ENCODE measurements around the gene ZG16B.

Gene ZG16B

GRCh38 chr16:2845116-2845515 lies 15.0 kb downstream of the ZG16B start:
- no peak for DNase-seq (ENCODE audit: low read depth)

GRCh38 chr16:2846511-2847310 lies 16.6 kb downstream of the ZG16B start:
- DNase-seq (ENCODE audit: low read depth), result no peak

- no peak for DNase-seq (ENCODE audit: low read depth)
Observed at GRCh38 chr16:2848933-2849725, 19.0 kb downstream of the ZG16B start.

- no peak for DNase-seq (ENCODE audit: low read depth)
Observed at GRCh38 chr16:2852003-2852730, 22.1 kb downstream of the ZG16B start.

GRCh38 chr16:2852731-2853507 lies 22.8 kb downstream of the ZG16B start:
- no peak for DNase-seq (ENCODE audit: low read depth)

GRCh38 chr16:2853531-2854073 lies 23.5 kb downstream of the ZG16B start:
- DNase-seq (ENCODE audit: low read depth), result no peak

- DNase-seq (ENCODE audit: low read depth), result no peak
Observed at GRCh38 chr16:2854700-2855309, 24.7 kb downstream of the ZG16B start.

- DNase-seq (ENCODE audit: low read depth), result no peak
Observed at GRCh38 chr16:2855536-2855935, 25.4 kb downstream of the ZG16B start.

GRCh38 chr16:2856061-2856670 lies 26.1 kb downstream of the ZG16B start:
- no peak for DNase-seq (ENCODE audit: low read depth)

GRCh38 chr16:2856686-2857450 lies 26.8 kb downstream of the ZG16B start:
- no peak for DNase-seq (ENCODE audit: low read depth)

GRCh38 chr16:2857451-2858244 lies 27.5 kb downstream of the ZG16B start, which contains the start of gene PRSS22:
TSS of gene PRSS22 (minus strand) at chr16:2858170. CDS start at chr16:2858104, 66 bp downstream.
- no peak for DNase-seq (ENCODE audit: low read depth)

- no peak for DNase-seq (ENCODE audit: low read depth)
Observed at GRCh38 chr16:2858245-2859025, 28.3 kb downstream of the ZG16B start.

- DNase-seq (ENCODE audit: low read depth), result no peak
Observed at GRCh38 chr16:2859686-2860265, 29.7 kb downstream of the ZG16B start.

GRCh38 chr16:2860826-2861567 lies 30.9 kb downstream of the ZG16B start:
- no peak for DNase-seq (ENCODE audit: low read depth)

GRCh38 chr16:2865651-2866050 lies 35.5 kb downstream of the ZG16B start:
- DNase-seq (ENCODE audit: low read depth), result no peak

- no peak for DNase-seq (ENCODE audit: low read depth)
Observed at GRCh38 chr16:2866431-2866830, 36.3 kb downstream of the ZG16B start.

- no peak for DNase-seq (ENCODE audit: low read depth)
Observed at GRCh38 chr16:2867661-2867986, 37.5 kb downstream of the ZG16B start.
